HepG2 (cell line): ENCODE results near the gene MRPL10. TPM values are rescaled to one million over a fixed set of nuclear protein-coding genes. Genes with fewer than 3 reads are reported as not detected.

Experiments used
- ARNT2 ChIP-seq: sonication (generic); formaldehyde crosslinking; IDR thresholded peaks from 2 replicates; pipeline ENCODE4 v1.8.0; 2022; ENCODE audit warnings: mild to moderate bottlenecking, low read depth, missing genetic modification reagents, moderate library complexity
- ATF7 ChIP-seq, 2 experiments: fragments of 450-650 bp in 1 of 2; sonication (generic) in 1 of 2; formaldehyde crosslinking in 1 of 2; IDR thresholded peaks; 2 replicates each; pipeline versions ENCODE4 v1.4.0 to v1.6.1; 2016 to 2020; ENCODE audit warnings: antibody characterized with exemption in 1 of 2, mild to moderate bottlenecking in 1 of 2, missing genetic modification reagents in 1 of 2
- DNMT3B ChIP-seq: conservative IDR thresholded peaks from 2 replicates; pipeline ENCODE4 v1.6.1; 2016; ENCODE audit warnings: missing biosample characterization, control low read depth
- EEA1 ChIP-seq: sonication (generic); formaldehyde crosslinking; IDR thresholded peaks from 2 replicates; pipeline ENCODE4 v1.5.1; 2020; ENCODE audit warnings: mild to moderate bottlenecking, missing genetic modification reagents, borderline replicate concordance
- GMEB2 ChIP-seq: IDR thresholded peaks from 2 replicates; pipeline ENCODE4 v1.6.1; 2016; ENCODE audit warnings: missing biosample characterization, missing genetic modification reagents, low read depth
- HDAC1 ChIP-seq: sonication (generic); formaldehyde crosslinking; IDR thresholded peaks from 2 replicates; pipeline ENCODE4 v1.5.1; 2020; ENCODE audit warnings: mild to moderate bottlenecking, missing genetic modification reagents
- KDM3A ChIP-seq: IDR thresholded peaks from 2 replicates; pipeline ENCODE4 v1.6.1; 2018; ENCODE audit warnings: low read depth, missing compliant biosample characterization
- LCORL ChIP-seq, 2 experiments: fragments of 450-650 bp in 1 of 2; sonication (generic) in 1 of 2; formaldehyde crosslinking in 1 of 2; IDR thresholded peaks; 2 replicates each; pipeline versions ENCODE4 v1.5.0 to v1.6.1; 2017 to 2020; ENCODE audit warnings: antibody characterized with exemption in 1 of 2, missing genetic modification reagents in 1 of 2
- MTA1 ChIP-seq: sonication (generic); formaldehyde crosslinking; IDR thresholded peaks from 2 replicates; pipeline ENCODE4 v1.4.0; 2020; ENCODE audit warnings: missing genetic modification reagents, mild to moderate bottlenecking, borderline replicate concordance
- NRL ChIP-seq: sonication (generic); formaldehyde crosslinking; IDR thresholded peaks from 2 replicates; pipeline ENCODE4 v1.5.0; 2020; ENCODE audit warnings: missing genetic modification reagents, mild to moderate bottlenecking, moderate library complexity, borderline replicate concordance
- SUZ12 ChIP-seq: fragments of 150-350 bp; IDR thresholded peaks from 2 replicates; pipeline ENCODE4 v1.6.1; 2014; ENCODE audit warnings: low read depth, low read length
- TP53 ChIP-seq: sonication (generic); formaldehyde crosslinking; conservative IDR thresholded peaks from 2 replicates; pipeline ENCODE4 v1.4.0; 2020; ENCODE audit warnings: missing genetic modification reagents
- ZBTB46 ChIP-seq: sonication (generic); formaldehyde crosslinking; IDR thresholded peaks from 2 replicates; pipeline ENCODE4 v1.4.0; 2020; ENCODE audit warnings: mild to moderate bottlenecking, missing genetic modification reagents, borderline replicate concordance
- ZNF605 ChIP-seq: sonication (generic); formaldehyde crosslinking; IDR thresholded peaks from 2 replicates; pipeline ENCODE4 v1.8.0; 2022; ENCODE audit warnings: mild to moderate bottlenecking, missing genetic modification reagents
- polyA plus RNA-seq, 8 experiments: library from polyadenylated mRNA; depleted of rRNA in 3 of 8; stranded (reverse) in 7 of 8; unstranded in 1 of 8; fragments of >200 nt; fragmentation: Illumina TruSeq in 4 of 8; extraction: Trizol in 4 of 8; gene quantifications; 2 replicates each; pipeline versions ENCODE4 v1.2.1 to v1.2.3, GENCODE V29; 2011 to 2016; ENCODE audit warnings: low read depth in 4 of 8, missing spikeins in 1 of 8, mixed read lengths in 1 of 8; ENCODE audit not compliant: insufficient read depth in 1 of 8
- total RNA-seq, 5 experiments: library from RNA; depleted of rRNA; stranded (reverse); fragments of >200 nt; fragmentation: Illumina TruSeq; extraction: Trizol; gene quantifications; 2 replicates each; pipeline ENCODE4 v1.2.3, GENCODE V29; 2016; ENCODE audit warnings: low read depth in 1 of 5
- TF ChIP-seq, protein P1 (sequence below): sonication (generic); formaldehyde crosslinking; IDR thresholded peaks from 2 replicates; pipeline ENCODE4 v1.4.0; 2020; ENCODE audit warnings: missing genetic modification reagents, mild to moderate bottlenecking, borderline replicate concordance
- TF ChIP-seq, protein P2 (sequence below), 2 experiments: sonication (generic) in 1 of 2; formaldehyde crosslinking in 1 of 2; IDR thresholded peaks; 2 replicates each; pipeline versions ENCODE4 v1.5.1 to v1.6.1; 2011 to 2020; ENCODE audit warnings: borderline replicate concordance in 1 of 2, low read depth in 1 of 2, low read length in 1 of 2, mild to moderate bottlenecking in 1 of 2, missing genetic modification reagents in 1 of 2, moderate library complexity in 1 of 2
- TF ChIP-seq, protein P3 (sequence below), 2 experiments: sonication (generic) in 1 of 2; formaldehyde crosslinking in 1 of 2; IDR thresholded peaks; 2 replicates each; pipeline versions ENCODE4 v1.4.0 to v1.6.1; 2018 to 2020; ENCODE audit warnings: missing genetic modification reagents in 2 of 2, borderline replicate concordance in 1 of 2, low read depth in 1 of 2, mild to moderate bottlenecking in 1 of 2, missing biosample characterization in 1 of 2

The MRPL10 gene
- total and polyA plus RNA-seq, 2 of the 13 experiments (the other 11 are each of a cell fraction or from before 2014, with no cell fraction given), result 56.7 to 149 TPM

DNA sequence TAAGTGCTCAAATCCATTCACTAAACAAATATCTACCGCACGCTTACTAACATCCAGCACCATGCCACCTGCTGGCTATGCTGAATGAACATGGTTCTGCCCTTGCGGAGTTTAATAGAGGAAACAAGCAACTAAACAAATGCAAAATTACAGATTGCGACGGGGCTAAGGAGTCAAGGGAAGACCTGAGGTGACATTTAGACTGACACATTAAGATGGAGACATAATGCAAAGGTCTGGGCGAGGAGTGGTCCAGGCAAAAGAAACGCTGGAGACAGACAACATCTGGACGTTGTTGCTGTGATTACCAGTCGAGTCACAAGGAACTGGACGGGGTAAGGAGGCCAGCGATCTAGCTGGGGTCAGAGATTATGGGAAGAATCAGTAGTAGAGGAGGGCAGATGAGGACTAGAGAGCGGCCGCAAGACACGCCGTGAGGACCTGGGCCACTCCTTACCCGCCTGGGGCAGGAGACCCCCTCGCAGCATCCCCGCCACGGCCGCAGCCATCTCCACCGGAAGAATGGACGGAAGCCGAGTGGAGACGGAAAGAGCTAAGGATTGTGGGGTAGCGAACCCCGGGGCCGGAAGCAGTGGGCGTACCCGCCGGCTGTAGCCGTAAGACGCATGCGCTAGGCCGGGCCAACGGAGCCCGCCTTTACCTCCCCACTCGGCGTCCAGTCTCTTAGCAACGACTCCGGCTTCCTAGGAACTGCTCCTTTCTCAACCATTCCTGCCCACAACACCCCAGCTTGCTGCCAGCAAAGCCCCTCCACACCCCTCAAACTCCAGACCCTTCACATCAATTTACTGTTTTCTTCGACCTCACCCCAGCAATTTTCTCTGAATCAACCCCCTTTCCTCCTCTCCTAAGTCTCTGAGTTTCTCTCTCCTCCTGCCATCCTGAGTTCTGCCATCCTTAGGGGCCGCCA is at the start of gene MRPL10, which contains the start of gene LRRC46 (continued):
- TF ChIP-seq HDAC1 (CRISPR knock-in tag) (peak; percentile 96), ARNT2 (peak; percentile 47; the same call in 1 of the 2 replicates), LCORL (IDR thresholded peaks at IDR 0.05) (no peak), LCORL (CRISPR knock-in tag; IDR thresholded peaks at IDR 0.05) (no peak), ZBTB46 (no peak; the same call in 1 of the 2 replicates), KDM3A (CRISPR knock-in tag) (no peak; the same call in 1 of the 2 replicates), ZNF605 (CRISPR knock-in tag) (peak; percentile 67; the same call in 1 of the 2 replicates), EEA1 (CRISPR knock-in tag) (peak; percentile 82; the same call in 1 of the 2 replicates), DNMT3B (0 out of 2 replicates have a peak, but pooled peaks have one; percentile 76), TP53 (CRISPR knock-in tag) (no peak), SUZ12 (peak; percentile 40), MTA1 (CRISPR knock-in tag) (no peak; the same call in 1 of the 2 replicates), GMEB2 (0 out of 2 replicates have a peak, but pooled peaks have one; percentile 36), ATF7 (IDR thresholded peaks at IDR 0.05) (no peak), ATF7 (CRISPR knock-in tag; IDR thresholded peaks at IDR 0.05) (no peak), NRL (CRISPR knock-in tag) (peak; percentile 86; the same call in 1 of the 2 replicates)
- TF ChIP-seq, protein P1, sequence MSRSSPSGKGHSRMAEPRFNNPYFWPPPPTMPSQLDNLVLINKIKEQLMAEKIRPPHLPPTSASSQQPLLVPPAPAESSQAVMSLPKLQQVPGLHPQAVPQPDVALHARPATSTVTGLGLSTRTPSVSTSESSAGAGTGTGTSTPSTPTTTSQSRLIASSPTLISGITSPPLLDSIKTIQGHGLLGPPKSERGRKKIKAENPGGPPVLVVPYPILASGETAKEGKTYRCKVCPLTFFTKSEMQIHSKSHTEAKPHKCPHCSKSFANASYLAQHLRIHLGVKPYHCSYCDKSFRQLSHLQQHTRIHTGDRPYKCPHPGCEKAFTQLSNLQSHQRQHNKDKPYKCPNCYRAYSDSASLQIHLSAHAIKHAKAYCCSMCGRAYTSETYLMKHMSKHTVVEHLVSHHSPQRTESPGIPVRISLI, result no peak
- TF ChIP-seq, protein P2, sequence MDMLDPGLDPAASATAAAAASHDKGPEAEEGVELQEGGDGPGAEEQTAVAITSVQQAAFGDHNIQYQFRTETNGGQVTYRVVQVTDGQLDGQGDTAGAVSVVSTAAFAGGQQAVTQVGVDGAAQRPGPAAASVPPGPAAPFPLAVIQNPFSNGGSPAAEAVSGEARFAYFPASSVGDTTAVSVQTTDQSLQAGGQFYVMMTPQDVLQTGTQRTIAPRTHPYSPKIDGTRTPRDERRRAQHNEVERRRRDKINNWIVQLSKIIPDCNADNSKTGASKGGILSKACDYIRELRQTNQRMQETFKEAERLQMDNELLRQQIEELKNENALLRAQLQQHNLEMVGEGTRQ (IDR thresholded peaks at IDR 0.05; ENCODE audit: low read depth, low read length), result no peak
- TF ChIP-seq, protein P2 (CRISPR knock-in tag; IDR thresholded peaks at IDR 0.05; ENCODE audit: borderline replicate concordance), result no peak
- TF ChIP-seq, protein P3, sequence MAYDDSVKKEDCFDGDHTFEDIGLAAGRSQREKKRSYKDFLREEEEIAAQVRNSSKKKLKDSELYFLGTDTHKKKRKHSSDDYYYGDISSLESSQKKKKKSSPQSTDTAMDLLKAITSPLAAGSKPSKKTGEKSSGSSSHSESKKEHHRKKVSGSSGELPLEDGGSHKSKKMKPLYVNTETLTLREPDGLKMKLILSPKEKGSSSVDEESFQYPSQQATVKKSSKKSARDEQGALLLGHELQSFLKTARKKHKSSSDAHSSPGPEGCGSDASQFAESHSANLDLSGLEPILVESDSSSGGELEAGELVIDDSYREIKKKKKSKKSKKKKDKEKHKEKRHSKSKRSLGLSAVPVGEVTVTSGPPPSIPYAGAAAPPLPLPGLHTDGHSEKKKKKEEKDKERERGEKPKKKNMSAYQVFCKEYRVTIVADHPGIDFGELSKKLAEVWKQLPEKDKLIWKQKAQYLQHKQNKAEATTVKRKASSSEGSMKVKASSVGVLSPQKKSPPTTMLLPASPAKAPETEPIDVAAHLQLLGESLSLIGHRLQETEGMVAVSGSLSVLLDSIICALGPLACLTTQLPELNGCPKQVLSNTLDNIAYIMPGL (CRISPR knock-in tag; IDR thresholded peaks at IDR 0.05; ENCODE audit: borderline replicate concordance in 1 of 2, low read depth in 1 of 2), result peak; percentile 90
